Right renal cortex interstitium (tissue), 3 donors: ENCODE measurements around the gene TMEM108. TPM values are rescaled to one million over a fixed set of nuclear protein-coding genes. Genes with fewer than 3 reads are reported as not detected.

Experiments used
- DNase-seq, 3 donors: peaks; one replicate each; pipeline ENCODE4 v3.0.0-alpha.2; 2013; ENCODE audit warnings: low read depth in 3 of 3, low spot score in 2 of 3
- polyA plus RNA-seq, 3 donors: library from polyadenylated mRNA; unstranded; fragments of 120-200 nt; gene quantifications; one replicate each; pipeline ENCODE4 v1.2.1, GENCODE V29; 2013; ENCODE audit not compliant: insufficient read length in 3 of 3

TMEM108 gene
- polyA plus RNA-seq, 3 donors = 1.5 to 3.2 (median 2.3) TPM

DNA sequence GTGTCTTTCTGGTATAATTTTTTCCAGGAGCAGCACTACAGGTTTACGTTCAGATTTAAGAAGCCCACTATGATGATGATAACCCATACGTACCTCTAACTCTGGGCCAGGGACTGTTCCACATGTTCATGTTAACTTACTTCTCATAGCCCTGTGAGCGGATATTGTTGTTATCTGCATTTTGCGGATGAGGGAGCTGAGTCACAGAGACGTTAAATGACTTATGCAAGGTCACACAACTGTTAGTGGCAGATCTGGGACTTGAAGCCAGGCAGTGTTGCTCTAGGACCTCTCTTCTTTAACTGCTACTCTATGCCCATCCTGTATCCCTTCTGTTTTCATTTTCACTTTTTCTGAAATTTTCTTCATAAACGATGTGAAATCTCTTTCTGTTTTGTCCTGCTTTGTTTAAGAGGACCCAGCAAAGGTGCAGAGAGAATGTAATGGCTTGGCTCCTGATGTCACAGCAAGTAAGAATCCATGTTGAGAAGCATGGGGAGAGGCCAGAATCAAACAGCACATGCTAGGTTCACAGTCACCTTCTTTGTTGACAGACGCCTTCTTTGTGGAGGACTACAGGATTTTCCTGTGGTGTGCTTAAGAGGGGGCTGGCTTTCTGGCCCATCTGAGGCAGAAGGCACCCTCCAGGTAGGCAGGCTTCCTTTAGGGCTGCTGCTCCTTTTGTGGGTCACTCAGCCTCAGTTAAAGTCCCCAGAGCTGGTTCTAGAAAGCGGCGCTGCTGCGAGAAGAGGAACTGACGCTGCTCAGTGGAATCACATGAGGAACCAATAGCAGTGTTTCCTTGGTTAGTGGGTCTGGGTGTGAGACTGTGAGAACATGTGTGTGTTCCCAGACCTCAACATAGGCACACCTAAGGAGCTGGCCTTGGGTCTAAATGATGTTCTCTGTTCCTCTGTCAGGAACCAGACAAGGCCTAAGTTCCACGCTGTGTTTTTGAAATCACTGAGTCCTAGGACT lies 121.6 kb downstream of the TMEM108 start:
- DNase-seq = no peak

DNA sequence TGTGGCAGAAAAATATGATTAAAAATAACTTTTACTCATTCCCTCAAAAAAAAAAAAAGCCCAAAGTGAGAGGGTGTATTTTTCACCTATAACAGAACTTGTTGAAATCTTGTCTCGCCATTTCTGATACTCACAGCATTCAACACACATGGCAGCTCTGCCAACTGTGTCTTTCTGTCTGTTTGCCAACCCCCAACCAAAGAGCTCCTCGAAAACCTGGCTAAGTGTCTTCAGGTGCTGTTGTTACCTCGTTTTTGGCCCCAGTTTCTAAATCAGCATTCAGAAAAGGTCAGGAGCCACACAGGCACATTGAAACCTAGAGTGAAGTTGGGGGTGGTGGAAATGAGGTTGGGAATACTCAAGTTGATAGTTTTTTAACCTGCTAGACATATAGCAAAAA lies 123.5 kb downstream of the TMEM108 start:
- no peak for DNase-seq

DNA sequence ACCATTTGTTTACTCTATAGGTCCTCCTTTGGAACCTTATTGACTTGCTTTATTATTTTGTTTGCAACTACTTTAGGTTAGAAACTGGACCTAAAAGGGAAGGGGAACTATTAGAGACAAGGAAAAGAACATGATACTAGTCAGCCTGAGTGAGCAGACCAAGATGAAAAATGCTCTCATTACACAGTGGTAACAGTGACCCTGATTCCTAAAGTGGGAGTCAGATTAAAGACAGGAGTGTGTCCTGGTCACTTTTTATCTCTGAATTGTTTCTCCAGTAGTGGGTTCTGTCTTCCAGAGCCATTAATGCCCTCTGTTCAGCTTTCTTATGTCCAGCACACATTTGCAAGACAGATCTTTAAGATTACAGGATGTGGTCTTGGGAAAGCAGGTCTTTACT lies 124.1 kb downstream of the TMEM108 start:
- no peak for DNase-seq

GRCh38 chr3:133162670-133163305 lies 124.6 kb downstream of the TMEM108 start:
- no peak for DNase-seq

- DNase-seq = no peak
Observed at GRCh38 chr3:133167340-133168024, 129.3 kb downstream of the TMEM108 start.

DNA sequence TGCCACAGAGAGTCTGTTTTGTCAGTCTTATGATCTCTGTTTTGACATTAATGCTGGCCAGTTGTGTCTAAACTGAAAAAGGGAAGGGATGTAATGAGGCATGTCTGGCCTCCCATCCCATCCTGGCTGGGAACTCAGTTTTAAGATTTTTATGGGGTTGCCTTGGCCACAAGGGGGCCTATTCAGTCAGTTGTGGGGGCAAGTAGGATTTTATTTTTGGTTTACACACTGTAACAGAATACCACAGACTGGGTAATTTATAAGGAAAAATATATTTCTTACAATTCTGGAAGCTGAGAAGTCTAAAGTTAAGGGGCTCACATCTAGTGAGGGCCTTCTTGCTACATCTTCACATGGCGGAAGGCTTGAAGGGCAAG lies 129.8 kb downstream of the TMEM108 start:
- no peak for DNase-seq

GRCh38 chr3:133169331-133170068 lies 131.3 kb downstream of the TMEM108 start:
- DNase-seq = no peak

DNA sequence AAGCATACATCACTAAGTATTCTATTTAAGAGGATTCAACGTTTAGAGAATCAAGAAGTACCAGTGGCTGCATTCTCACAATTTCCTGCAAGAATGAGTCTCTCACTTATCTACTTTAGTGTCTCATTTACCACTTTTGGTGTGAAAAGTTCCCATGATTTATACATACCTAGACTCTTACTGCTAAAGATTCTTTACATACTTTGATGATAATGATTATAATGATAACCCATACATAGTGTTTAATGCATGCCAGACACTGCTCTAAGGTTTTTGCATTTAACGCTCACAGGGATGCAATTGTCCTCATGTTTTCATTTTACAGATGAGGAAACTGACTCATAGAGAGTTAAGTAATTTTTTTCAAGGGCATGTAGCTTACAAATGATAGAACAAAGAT lies 133.6 kb downstream of the TMEM108 start:
- no peak for DNase-seq

- DNase-seq = no peak
Observed at GRCh38 chr3:133181392-133182150, 143.4 kb downstream of the TMEM108 start.

GRCh38 chr3:133187870-133188379 lies 149.7 kb downstream of the TMEM108 start:
- DNase-seq = no peak

DNA sequence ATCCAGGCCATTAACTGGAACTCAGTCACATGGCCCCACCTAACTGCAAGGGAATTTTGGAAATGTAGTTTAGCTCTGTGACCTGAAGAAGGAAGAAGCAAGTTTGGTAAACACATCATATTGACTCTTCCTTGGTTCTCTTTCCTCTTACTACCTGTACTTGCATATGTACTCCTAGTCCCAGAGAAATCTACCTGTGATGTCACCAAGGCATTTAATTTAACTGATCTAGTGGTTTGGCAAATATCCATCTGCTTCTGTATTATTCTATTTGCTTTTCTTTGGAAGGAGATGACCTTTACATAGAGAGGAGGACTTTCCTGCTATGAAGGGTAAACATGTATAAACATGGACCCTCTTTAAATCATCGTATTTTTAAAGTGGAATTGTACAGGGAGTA lies 150.8 kb downstream of the TMEM108 start:
- DNase-seq = no peak

- no peak for DNase-seq
Observed at GRCh38 chr3:133189893-133190292, 151.7 kb downstream of the TMEM108 start.

GRCh38 chr3:133191818-133192217 lies 153.6 kb downstream of the TMEM108 start:
- DNase-seq = no peak

- DNase-seq = no peak
Observed at GRCh38 chr3:133192363-133192945, 154.3 kb downstream of the TMEM108 start.

DNA sequence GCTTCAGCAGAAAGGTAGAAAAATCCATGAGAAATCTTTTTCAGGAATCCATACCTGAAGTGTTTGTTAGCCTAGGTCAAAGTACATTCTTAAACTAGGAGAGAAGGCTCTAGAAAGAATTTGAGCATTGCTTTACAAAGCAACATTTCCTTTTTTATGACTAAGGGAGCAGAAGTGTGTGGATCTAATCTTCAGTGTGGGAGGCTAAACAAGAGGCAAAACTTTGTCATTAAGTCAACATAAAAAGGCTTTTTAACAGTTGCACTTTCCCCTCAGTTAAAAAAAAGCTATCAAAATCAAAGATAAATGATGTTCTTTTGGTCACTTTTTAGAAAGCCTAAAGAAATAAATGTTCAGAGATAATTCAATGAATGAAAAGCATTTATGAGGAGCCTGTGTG lies 154.8 kb downstream of the TMEM108 start:
- DNase-seq = no peak

DNA sequence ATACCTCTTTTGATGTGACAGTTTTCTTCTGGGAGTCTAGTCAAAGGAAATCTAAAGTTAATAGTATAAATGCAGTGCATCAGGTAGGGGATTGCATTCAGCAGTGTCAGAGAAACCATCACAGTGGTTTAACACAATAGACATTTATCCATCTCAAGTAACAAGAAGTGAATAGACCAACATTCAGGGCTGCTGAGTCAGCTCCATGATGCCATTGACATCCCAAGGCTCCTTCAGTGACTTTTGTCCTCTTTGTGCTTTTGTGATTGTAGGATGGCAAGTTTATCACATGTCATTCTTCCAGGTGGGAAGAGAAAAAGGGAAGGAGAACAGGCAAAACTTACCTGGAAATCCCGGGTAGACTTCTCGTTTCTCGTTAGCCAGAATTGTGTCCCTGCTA lies 158.3 kb downstream of the TMEM108 start:
- DNase-seq = no peak

DNA sequence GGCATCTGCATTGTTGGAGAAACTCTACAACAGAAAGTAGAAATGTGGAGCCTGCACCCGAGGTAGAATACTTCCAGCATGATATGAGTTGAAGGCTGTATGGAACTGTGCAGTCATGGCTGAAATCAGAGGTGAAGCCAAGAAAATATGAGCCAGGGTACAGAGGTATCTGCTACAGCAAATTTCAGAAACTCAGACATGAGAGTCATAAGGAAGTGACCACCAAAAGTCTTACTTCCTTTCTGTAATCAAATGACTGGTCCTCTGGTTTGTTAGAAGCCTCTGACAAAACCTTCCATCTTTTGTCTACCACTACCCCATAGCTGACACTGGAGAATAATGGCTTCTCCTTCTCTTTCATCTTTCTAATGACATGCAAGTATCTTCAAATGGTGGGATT lies 159.4 kb downstream of the TMEM108 start:
- DNase-seq = no peak

- DNase-seq = no peak
Observed at GRCh38 chr3:133206921-133207320, 168.7 kb downstream of the TMEM108 start.

GRCh38 chr3:133208184-133208583 lies 170.0 kb downstream of the TMEM108 start:
- no peak for DNase-seq
